Neural cell (in vitro differentiated cells): ENCODE data around the gene MED27. TPM values are rescaled to one million over a fixed set of nuclear protein-coding genes. Genes with fewer than 3 reads are reported as not detected.

Experiments
- H2AFZ ChIP-seq: fragments of 200-600, 300-800 bp; sonication (generic), shearing (Covaris generic); 2 replicates; pipeline ENCODE4 v1.6.0; 2014; ENCODE audit warnings: low read depth, mild to moderate bottlenecking, antibody characterized with exemption, low read length, moderate library complexity
- H3F3A ChIP-seq: fragments of 200-600 bp; shearing (Covaris generic); 2 replicates; pipeline ENCODE4 v1.6.1; 2016; ENCODE audit warnings: mild to moderate bottlenecking, moderate library complexity, mixed read lengths, antibody characterized with exemption, low read length; ENCODE audit not compliant: insufficient read depth, poor library complexity, severe bottlenecking
- H3K27ac ChIP-seq: fragments of 200-600, 300-800 bp; sonication (generic), shearing (Covaris generic); 2 replicates; pipeline ENCODE4 v1.5.1; 2014; ENCODE audit warnings: mild to moderate bottlenecking, low read length, moderate library complexity
- H3K27me3 ChIP-seq: fragments of 300-800, 200-600 bp; sonication (generic), shearing (Covaris generic); 2 replicates; pipeline ENCODE4 v1.6.0; 2014; ENCODE audit warnings: mild to moderate bottlenecking, low read depth, low read length, moderate library complexity; ENCODE audit not compliant: insufficient read depth
- H3K36me3 ChIP-seq: fragments of 300-800, 200-600 bp; sonication (generic), shearing (Covaris generic); 2 replicates; pipeline ENCODE4 v1.5.1; 2014; ENCODE audit warnings: mild to moderate bottlenecking, antibody characterized with exemption, low read length, moderate library complexity; ENCODE audit not compliant: insufficient read depth
- H3K4me2 ChIP-seq: fragments of 300-800, 200-600 bp; sonication (generic), shearing (Covaris generic); 2 replicates; pipeline ENCODE4 v1.6.0; 2014; ENCODE audit warnings: mild to moderate bottlenecking, low read length
- H3K4me3 ChIP-seq: fragments of 300-800, 200-600 bp; sonication (generic), shearing (Covaris generic); 2 replicates; pipeline ENCODE4 v1.5.1; 2014; ENCODE audit warnings: mild to moderate bottlenecking, low read length, moderate library complexity
- H3K79me2 ChIP-seq: fragments of 200-600 bp; shearing (Covaris generic); replicated peaks from 2 replicates; pipeline ENCODE4 v1.6.0; 2014; ENCODE audit warnings: mild to moderate bottlenecking, low read length, moderate library complexity; ENCODE audit not compliant: insufficient read depth
- H3K9ac ChIP-seq: fragments of 300-800, 200-600 bp; sonication (generic), shearing (Covaris generic); 2 replicates; pipeline ENCODE4 v1.6.1; 2016; ENCODE audit warnings: mild to moderate bottlenecking, low read length, mixed read lengths
- H3K9me2 ChIP-seq: fragments of 200-600 bp; shearing (Covaris generic); 2 replicates; pipeline ENCODE4 v1.6.1; 2016; ENCODE audit warnings: mild to moderate bottlenecking, low read length, mixed read lengths; ENCODE audit not compliant: insufficient read depth
- H3K9me3 ChIP-seq: fragments of 200-600, 300-800 bp; sonication (generic), shearing (Covaris generic); 2 replicates; pipeline ENCODE4 v1.6.1; 2016; ENCODE audit warnings: mild to moderate bottlenecking, mixed run types, low read length, moderate library complexity, mixed read lengths
- H4K20me1 ChIP-seq: fragments of 200-600 bp; shearing (Covaris generic); 2 replicates; pipeline ENCODE4 v1.6.1; 2016; ENCODE audit warnings: mild to moderate bottlenecking, mixed run types; ENCODE audit not compliant: insufficient read depth
- EP300 ChIP-seq: fragments of 450-650 bp; conservative IDR thresholded peaks from 2 replicates; pipeline ENCODE4 v1.6.1; 2014; ENCODE audit warnings: antibody characterized with exemption, mild to moderate bottlenecking, moderate library complexity; ENCODE audit not compliant: poor library complexity, severe bottlenecking
- EZH2 ChIP-seq: fragments of 200-600, 300-800 bp; shearing (Covaris generic), sonication (generic); IDR thresholded peaks from 2 replicates; pipeline ENCODE4 v1.6.1; 2014; ENCODE audit warnings: antibody characterized with exemption, low read length, borderline replicate concordance, mild to moderate bottlenecking; ENCODE audit not compliant: insufficient read depth, poor library complexity, severe bottlenecking
- MXI1 ChIP-seq: fragments of 450-650 bp; conservative IDR thresholded peaks from 2 replicates; pipeline ENCODE4 v1.6.1; 2014; ENCODE audit warnings: antibody characterized with exemption, mild to moderate bottlenecking; ENCODE audit not compliant: poor library complexity, severe bottlenecking
- POLR2AphosphoS5 ChIP-seq: IDR thresholded peaks from 2 replicates; pipeline ENCODE4 v1.6.1; 2012
- SMC3 ChIP-seq: fragments of 450-650 bp; conservative IDR thresholded peaks from 2 replicates; pipeline ENCODE4 v1.6.1; 2014; ENCODE audit warnings: antibody characterized with exemption, mild to moderate bottlenecking, moderate library complexity; ENCODE audit not compliant: poor library complexity
- TAF1 ChIP-seq: IDR thresholded peaks from 2 replicates; pipeline ENCODE4 v1.6.1; 2012; ENCODE audit warnings: low read depth
- polyA plus RNA-seq: library from polyadenylated mRNA; depleted of rRNA; stranded (reverse); fragments of >200 nt; gene quantifications from 2 replicates; pipeline ENCODE4 v1.2.3, GENCODE V29; 2014
- TF ChIP-seq, protein P1 (sequence below): IDR thresholded peaks from 2 replicates; pipeline ENCODE4 v1.6.1; 2012; ENCODE audit warnings: borderline replicate concordance
- TF ChIP-seq, protein P2 (sequence below): fragments of 450-650 bp; IDR thresholded peaks from 2 replicates; pipeline ENCODE4 v1.5.1; 2014; ENCODE audit warnings: antibody characterized with exemption, mild to moderate bottlenecking, moderate library complexity; ENCODE audit not compliant: poor library complexity, severe bottlenecking

The MED27 gene
- polyA plus RNA-seq, 1 donor from 2014 or later = 7.5 TPM

DNA sequence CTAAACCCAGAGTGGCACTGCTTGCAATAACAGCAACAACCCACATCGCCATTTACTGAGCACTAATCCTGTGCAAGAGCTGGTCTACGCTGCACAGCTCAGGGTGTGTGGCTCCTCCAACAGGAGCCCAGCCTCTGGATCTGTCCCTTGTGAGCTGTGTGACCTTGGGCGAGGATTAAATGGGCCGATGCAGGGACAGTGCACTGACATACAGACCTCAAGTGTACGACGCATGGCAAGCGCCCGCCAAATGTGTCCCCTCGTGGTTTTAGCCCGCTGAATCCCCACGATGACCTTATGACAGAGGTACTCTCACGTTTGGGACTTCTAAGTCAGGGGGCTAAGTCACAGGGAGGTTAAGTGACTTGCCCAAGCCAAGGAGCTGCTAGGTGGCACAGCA, 209.5 kb downstream of the MED27 start:
- TF ChIP-seq EZH2 = no peak
- TF ChIP-seq, protein P1, sequence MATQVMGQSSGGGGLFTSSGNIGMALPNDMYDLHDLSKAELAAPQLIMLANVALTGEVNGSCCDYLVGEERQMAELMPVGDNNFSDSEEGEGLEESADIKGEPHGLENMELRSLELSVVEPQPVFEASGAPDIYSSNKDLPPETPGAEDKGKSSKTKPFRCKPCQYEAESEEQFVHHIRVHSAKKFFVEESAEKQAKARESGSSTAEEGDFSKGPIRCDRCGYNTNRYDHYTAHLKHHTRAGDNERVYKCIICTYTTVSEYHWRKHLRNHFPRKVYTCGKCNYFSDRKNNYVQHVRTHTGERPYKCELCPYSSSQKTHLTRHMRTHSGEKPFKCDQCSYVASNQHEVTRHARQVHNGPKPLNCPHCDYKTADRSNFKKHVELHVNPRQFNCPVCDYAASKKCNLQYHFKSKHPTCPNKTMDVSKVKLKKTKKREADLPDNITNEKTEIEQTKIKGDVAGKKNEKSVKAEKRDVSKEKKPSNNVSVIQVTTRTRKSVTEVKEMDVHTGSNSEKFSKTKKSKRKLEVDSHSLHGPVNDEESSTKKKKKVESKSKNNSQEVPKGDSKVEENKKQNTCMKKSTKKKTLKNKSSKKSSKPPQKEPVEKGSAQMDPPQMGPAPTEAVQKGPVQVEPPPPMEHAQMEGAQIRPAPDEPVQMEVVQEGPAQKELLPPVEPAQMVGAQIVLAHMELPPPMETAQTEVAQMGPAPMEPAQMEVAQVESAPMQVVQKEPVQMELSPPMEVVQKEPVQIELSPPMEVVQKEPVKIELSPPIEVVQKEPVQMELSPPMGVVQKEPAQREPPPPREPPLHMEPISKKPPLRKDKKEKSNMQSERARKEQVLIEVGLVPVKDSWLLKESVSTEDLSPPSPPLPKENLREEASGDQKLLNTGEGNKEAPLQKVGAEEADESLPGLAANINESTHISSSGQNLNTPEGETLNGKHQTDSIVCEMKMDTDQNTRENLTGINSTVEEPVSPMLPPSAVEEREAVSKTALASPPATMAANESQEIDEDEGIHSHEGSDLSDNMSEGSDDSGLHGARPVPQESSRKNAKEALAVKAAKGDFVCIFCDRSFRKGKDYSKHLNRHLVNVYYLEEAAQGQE = no peak
- TF ChIP-seq, protein P2, sequence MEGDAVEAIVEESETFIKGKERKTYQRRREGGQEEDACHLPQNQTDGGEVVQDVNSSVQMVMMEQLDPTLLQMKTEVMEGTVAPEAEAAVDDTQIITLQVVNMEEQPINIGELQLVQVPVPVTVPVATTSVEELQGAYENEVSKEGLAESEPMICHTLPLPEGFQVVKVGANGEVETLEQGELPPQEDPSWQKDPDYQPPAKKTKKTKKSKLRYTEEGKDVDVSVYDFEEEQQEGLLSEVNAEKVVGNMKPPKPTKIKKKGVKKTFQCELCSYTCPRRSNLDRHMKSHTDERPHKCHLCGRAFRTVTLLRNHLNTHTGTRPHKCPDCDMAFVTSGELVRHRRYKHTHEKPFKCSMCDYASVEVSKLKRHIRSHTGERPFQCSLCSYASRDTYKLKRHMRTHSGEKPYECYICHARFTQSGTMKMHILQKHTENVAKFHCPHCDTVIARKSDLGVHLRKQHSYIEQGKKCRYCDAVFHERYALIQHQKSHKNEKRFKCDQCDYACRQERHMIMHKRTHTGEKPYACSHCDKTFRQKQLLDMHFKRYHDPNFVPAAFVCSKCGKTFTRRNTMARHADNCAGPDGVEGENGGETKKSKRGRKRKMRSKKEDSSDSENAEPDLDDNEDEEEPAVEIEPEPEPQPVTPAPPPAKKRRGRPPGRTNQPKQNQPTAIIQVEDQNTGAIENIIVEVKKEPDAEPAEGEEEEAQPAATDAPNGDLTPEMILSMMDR = no peak
- no peak for TF ChIP-seq POLR2AphosphoS5
- no peak for TF ChIP-seq MXI1
- Histone ChIP-seq H3K9me2 (no peaks in the 10 kb centered on the region), H3K27me3 (no peaks in the 10 kb centered on the region), H3K4me2 (no peak overlapping the region), H2AFZ (no peak overlapping the region), H3K27ac (no peak overlapping the region), H3K9me3 (no peaks in the 10 kb centered on the region), H4K20me1 (no peaks in the 10 kb centered on the region), H3K4me3 (no peak overlapping the region), H3K9ac (no peak overlapping the region), H3K79me2 (no peaks in the 10 kb centered on the region), H3K36me3 (no peaks in the 10 kb centered on the region), H3F3A (no peaks in the 10 kb centered on the region)

DNA sequence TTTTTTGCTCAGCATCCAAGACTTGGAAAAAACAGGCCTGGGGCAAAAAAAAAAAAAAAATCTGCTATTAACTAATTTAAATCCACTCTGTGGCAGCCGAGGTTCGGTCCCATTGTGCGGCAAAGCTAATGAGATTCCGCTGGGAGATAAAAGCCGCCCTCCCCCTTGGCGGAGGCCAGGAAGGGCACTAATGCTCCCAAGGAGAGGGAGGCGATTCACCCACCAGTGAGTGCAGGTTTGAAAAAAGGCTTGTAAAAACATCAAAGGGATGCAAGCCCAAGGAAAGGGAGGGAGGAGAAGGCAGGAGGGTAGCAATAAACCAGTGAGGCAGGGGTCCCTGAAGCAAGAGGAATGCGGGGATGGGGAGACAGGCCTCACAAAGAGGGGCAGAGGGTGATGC, 210.3 kb downstream of the MED27 start:
- no peaks in the 10 kb centered on the region for H3K36me3 ChIP-seq
- TF ChIP-seq, protein P2 = no peak
- TF ChIP-seq POLR2AphosphoS5 = no peak
- no peak for TF ChIP-seq EP300
- TF ChIP-seq TAF1 = no peak
- TF ChIP-seq EZH2 = no peak
- TF ChIP-seq, protein P1 = no peak
- TF ChIP-seq SMC3 = no peak
- H3K9me3 ChIP-seq = no peaks in the 10 kb centered on the region
- H3K27me3 ChIP-seq = no peaks in the 10 kb centered on the region
- no peaks in the 10 kb centered on the region for H3K9me2 ChIP-seq
- H3K4me2 ChIP-seq = no peak overlapping the region
- H3K9ac ChIP-seq = no peak overlapping the region
- no peak overlapping the region for H2AFZ ChIP-seq
- no peak overlapping the region for H3K4me3 ChIP-seq
- no peaks in the 10 kb centered on the region for H4K20me1 ChIP-seq
- no peak overlapping the region for H3K27ac ChIP-seq
- H3K79me2 ChIP-seq = no peaks in the 10 kb centered on the region
- no peaks in the 10 kb centered on the region for H3F3A ChIP-seq
